NCI-H2107 (cell line): ENCODE results near the gene EIPR1.

Source experiments
- DNase-seq: peaks from one replicate; lab custom pipeline; 2025; lab: John Stamatoyannopoulos, UW

Gene EIPR1

DNA sequence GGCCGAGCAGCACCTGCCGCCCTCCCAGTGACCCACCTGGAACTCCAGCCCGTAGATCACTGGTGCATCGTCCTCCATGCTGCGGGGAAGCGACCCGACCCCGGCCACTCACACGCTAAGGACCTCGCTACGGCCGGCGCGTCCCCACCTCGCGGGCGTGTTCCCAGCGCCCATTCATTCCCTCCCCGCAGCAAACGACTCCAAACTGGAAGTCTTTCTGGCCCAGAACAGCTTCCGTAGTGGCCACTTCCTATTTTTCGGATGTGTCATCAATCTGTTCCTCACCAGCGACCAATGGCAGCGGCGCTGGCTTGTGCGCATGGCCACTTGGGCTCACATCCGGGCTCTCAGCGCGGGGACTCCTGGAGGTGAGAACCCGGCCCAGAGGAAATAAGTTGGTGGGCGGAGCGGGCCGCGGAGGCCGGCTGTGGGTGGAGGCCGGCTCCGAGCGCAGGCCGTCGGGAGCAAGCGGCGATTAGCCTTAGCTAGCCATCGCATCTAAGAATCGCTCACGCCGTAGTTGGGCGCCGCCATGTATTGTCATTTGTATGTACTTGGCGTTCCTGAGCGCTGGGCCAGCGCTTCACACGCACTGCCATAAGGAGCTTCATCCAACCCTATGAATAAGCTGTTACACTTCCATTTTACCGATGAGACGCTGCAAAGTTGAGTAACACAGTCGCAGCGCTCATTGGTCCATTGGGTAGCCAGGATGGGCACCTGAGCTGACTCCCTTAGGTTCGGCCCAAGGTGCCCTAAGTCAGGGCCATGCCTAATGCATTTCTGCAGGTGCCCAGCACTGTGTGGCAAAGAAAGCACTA, at the start of gene EIPR1:
Gene EIPR1, minus strand, starts transcription at position 207 of the 821 bp plus-strand sequence. Its CDS starts 129 bp downstream, at position 78.
- DNase-seq, result peak; percentile 96

DNA sequence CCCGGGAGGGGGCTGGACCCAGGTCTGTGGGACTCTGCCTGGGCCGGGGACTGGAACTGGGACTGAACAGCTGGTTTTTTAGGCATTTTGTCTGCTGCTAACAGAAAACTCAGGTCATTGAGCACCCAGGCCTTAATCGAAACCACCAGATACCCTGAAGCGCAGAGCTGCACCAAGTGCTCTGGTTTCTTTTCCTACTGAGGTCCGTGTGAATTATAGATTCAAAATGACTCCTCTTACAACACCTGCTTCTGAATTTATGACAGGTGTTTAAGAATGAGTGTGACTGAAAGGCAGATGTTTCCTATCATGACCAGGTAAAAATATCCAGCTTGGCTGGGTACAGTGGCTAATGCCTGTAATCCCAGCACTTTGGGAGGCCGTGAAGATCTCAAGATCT, 49.7 kb upstream of the EIPR1 start:
- no peak for DNase-seq

DNA sequence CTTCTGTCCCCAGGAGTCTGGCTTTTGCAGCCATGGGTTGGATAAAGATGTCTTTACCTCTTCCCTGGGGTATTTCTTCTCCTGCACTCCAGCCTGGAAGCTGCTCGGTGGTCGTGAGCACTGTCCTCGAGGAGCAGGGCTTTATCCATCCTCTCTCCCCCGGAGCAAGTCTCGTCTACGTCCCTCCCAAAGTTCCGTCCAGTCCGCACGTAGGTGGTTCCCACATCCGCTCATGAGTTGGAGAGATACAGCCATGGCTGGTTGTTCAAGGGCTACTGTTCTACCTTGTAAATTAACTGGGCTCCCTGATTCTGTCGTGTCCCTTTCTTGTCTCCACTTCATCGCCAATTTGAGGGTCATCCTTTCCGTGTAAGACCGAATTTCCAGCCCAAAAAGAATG, 49.0 kb upstream of the EIPR1 start:
- DNase-seq, result no peak

DNA sequence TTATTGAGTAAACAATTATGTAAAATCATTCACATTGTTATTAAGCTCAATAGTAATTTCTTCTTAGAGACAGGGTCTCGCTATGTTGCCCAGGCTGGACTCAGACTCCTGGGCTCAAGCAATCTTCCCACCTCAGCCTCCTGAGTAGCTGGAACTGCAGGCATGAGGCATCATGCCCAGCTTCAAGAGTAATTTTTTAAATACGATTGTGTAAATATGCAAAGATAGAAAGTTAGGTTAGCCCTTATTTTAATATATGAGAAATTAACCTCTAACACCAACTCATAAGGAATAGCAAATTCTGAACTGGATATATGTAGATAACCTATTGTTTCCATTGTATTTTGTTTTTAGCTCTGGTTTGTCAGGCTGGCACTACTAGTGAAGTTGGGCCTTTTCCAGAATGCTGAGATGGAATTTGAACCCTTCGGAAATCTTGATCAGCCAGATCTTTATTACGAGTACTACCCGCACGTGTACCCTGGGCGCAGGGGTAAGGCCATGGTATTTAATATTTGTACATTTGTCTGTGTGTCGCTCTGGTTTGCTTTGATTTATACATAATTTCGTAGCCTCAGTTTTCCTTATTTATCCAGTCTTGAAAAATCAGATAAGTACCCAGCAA, 46.7 kb upstream of the EIPR1 start:
- DNase-seq, result no peak

DNA sequence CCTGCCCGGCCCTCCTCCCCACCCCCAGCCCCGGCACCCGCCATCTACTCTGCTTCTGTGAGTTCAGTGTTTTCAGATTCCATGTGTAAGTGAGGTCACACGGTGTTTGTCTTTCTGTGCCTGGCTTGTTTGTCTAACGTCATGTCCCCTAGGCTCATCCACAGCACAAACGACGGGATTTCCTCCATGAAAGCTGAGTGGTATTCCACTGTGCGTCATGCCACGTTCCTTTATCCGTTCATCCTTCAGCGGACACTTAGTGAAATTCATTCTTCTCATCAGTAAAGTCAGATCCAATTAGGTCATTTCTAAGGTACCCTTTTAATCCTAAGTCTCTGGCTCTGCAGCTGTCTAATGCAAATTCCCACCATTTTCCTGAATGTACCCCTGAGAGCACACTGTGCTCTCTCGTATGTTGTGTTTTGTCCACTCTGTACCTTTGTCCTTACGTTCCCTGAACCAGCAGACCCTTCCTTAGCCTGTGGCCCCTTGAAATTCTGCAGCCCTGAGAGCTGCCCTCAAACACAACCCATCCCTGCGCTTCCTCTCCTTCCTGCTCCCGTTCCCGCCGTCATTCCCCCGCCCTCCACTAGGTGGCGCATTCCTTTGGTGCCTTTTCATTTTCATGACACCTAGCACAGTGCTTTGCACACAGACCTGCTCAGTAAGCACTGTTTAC, 46.0 kb upstream of the EIPR1 start:
- DNase-seq, result no peak

DNA sequence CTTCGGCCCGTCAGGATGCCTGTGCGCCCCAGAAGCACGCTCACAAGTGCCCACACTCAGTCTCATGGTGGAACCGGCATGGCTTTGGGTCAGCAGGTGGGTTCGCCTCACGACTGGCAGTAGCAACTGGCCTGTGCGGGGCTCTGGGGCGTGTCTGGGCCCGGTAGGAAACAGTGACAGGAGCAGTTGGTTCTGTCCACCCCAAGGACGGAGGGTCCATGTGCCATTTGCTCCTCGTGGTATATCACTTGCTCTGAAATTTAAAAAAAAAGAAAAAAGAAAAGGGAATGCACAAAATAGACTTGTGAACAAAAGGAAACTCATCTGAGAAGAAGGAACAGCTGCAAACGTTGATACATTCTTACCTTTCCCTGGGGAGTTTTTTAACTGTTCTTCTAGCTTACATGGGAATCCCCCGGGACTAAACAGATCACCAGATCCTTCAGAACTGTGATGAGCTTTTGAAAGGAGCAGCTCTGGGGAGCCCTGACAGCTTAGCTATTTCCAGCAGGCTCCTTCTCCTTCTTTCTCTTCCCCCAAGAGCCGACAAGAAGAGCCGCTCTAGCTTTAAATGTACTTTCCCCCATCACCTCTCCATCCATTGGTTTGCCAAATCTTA, 44.7 kb upstream of the EIPR1 start:
- DNase-seq, result no peak

DNA sequence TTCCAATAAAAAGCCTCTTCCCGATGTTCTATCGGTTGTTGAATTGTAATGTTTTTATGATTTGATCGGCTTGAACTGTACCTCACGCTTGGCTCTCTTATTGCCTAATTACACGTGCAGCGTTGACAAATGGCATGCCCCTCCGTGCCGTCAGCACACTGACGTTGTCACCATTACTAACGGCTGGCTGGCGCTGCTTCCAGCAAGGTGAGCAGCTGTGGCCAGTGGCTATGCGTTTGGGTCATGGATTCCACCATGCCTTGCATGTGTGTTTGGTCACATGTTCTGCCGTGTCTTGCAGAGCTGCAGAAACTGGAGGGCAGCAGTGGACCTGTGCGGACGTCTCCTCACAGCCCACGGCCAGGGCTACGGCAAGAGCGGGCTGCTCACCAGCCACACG, 44.0 kb upstream of the EIPR1 start:
- no peak for DNase-seq

DNA sequence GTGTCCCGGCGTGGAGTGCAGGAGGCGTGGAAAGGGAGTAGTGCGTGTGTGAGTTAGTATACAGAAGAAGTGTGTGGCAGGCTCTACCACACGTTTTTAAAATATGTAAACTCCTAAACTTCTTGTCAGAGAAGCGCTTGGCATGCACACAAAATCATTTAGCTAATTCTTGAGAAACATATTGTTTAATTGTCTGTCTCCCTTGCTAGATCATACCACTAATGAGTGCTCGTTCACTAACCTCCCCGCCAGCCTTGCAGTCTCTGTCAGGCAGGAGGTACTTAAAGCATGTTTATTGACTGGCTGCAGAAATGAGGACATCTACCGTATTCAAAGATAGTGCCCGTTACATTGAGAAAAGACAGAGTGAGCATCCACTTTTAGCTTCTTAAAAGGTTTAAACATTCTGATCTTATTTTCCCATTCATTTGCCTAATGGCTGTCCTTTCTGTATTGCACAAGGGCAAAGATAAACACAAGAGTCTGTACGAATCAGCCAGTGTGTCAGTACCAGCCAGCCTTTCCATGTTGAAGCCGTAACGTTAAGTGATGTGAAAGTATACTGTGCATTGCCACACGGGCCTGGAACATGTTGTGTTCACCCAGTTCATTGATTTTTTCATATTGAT, 43.3 kb upstream of the EIPR1 start:
- no peak for DNase-seq

DNA sequence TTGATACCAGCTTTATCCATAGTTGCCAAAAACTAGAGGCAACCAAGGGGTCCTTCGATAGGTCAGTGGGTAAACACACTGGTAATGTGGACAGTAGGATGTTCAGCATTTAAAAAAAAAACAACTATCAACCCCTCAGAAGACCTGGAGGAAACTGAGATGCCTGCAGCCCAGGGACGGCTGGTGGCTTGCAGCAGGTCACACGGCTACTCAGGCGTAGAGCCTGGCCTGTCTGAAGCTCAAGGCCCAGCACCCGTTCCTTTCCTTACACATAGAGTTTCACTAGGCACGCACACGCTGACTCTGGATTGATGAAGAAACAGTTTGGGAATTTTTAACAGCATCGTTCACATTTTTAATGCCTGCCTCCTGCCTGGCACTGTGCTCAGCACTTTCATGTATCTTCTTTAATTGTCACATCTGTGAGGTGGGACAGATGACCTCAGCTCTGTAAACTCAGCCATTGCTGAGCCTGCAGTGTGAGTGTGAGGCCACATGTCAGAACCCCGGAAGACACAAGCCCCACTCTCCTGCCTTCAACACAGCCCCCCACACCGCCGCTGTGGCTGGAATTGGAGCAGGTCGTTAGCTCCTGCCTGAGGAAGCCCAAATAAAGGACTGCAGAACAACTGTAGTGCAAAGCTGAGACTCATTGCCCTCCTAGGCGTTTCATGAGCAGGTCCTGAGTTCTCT, 42.6 kb upstream of the EIPR1 start:
- no peak for DNase-seq

DNA sequence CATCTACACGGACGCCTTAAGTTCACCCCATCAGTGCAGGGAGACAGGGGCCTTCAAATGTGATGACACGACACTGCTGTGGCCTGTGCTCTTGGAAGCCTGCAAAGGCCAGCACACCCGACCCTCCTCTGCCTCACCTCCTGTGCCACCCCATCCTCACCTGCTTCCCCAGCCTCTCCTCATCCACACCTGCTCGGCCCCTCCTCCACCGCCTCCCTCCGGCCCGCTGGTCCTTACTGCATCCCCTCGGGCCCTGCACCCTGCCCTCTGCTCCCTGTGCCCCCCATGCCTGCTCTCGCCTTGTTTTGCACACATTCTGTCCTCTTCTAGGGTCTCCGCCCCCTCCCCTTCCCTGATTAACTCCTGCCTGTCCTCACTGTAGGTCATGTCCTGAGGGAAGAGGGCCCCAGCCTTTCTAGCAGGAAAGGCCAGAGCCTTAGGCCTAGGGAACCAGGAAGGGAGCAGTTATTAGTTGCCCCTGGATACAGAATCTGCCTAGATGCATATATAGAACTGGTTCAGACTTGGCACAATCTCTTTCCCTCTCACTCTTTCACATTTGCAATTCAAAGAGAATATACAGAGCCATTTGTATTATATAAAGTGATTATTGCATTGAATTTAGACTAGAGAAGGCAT, 41.3 kb upstream of the EIPR1 start:
- DNase-seq, result no peak

DNA sequence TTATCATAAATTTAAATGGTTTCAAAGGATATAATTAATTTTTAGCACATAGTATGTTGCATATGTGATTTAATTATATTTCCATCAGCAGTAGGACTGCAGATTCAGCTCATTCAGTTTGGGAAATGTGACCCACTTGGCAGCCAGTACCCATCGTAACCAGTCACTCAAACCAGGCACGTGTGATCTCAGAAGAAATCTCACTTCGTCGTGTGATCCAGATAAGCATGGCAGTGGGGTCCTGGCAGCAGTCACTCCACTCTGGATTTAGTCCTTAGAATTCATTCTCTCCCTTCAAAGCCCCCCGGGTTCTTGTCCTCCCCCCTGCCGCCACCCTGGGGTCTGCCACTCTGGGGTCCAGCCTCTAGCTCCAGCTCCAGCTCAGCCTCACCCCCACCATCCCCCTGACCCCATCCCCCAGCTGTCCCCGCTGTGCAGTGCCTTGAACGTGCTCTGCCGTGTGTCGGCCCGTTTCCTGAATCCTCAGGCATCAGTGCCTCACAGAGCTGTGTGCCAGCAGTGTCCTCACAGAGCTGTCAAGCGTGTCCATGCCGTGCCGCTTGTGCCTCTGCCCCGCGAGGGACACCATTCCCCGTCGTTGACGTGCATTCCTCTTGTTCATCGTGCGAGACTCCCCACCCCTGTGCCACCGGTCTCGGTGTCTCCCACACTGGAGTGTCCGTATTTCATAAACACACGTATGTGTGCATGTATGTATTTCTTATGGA, 36.7 kb upstream of the EIPR1 start:
- no peak for DNase-seq

DNA sequence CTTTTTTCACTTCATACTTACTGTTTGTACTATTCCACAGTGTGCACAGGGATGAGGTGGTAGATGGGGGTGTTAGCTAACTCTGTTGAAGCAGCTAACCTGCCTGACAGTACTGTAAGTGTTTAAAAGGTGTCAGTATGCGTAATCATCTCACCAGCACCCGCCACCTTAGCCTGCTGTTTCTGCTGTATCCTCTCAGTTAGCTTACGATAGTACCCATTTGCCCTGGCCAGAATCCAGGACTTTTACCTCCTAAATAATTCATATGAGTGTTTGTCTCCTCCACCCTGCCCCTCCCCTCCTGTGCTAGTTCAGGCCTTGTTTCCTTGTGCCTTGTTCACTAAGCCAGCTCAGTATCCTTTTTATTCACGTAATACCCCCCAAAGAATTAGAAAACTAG, 36.1 kb upstream of the EIPR1 start:
- no peak for DNase-seq

DNA sequence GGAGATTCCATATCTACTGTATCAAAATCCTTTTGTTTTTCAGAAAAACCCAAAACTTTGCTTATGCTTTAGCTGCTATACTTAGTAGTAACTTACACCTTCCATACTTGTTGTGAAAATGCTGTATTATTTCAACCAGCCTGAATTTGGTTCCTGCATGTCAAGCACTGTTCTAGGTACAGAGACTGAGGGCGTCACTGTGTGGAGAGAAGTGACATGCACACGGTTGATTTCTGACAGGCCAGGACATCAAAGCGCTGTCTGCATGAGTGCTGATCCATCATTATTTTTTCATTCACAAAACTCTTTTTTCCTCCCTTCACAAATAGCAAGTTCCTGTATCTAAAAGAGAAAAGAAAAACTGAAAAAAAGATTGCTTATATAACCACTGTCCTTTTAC, 33.5 kb upstream of the EIPR1 start:
- DNase-seq, result no peak

DNA sequence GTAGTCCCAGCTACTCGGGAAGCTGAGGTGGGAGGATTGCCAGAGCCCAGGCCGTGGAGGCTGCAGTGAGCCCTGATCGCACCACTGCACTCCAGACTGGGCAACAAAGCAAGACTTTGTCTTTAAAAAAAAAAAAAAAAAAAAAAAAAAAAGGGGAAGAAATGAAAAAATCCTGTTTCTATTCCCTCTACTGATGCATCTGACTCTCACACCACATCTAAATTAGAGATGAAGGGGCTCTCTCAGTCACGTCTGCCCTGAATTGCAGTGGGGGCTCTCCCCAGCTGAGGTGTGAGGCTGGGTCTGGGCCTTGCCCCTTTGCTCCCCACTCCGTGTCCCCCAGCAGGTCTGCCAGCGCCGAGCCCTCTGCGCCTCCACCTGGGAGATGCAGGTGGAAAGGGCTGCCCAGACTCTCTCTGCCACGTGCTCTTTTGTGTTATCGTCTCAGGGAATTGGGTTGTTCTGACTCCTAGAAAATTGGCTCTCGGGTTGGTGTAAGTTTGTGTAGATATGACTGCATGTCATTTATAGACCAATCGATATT, 32.1 kb upstream of the EIPR1 start:
- no peak for DNase-seq

DNA sequence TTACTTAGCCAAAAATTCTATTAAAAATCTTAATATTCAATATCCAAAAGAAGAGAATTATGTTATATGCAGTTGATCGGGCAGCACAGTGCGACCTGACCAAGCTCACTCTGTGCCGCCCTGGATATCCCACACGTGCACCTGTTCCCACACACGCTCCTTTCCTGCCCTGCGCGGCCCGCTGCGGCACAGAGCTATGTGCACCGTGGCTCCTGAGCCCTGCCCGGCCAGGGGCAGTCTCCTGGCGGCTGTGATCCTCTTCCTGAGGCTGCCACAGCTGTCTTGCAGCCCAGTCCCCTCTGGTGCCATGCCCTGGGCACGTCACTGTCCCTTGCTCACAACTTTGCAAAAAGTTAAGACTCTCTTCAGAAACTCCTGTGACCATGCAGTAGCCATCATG, 31.2 kb upstream of the EIPR1 start:
- DNase-seq, result no peak

DNA sequence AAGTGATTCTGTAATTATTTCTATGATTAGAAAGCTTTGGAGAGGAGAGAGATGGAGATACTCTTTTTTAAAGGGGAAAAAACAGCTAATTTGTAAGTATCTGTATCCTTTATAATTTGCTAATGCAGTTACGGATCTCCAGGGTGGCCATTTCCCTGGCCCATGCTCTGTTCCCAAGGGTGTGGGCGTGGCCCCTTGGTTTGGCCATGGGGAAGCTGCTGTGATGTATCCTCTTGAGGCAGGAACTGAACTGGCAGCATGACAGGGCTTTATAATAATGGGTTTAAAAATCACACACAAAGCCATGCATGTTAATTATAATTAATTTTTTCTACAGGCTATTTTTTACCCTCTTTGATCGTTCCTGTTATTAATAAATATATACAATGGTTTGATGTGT, 28.9 kb upstream of the EIPR1 start:
- no peak for DNase-seq

DNA sequence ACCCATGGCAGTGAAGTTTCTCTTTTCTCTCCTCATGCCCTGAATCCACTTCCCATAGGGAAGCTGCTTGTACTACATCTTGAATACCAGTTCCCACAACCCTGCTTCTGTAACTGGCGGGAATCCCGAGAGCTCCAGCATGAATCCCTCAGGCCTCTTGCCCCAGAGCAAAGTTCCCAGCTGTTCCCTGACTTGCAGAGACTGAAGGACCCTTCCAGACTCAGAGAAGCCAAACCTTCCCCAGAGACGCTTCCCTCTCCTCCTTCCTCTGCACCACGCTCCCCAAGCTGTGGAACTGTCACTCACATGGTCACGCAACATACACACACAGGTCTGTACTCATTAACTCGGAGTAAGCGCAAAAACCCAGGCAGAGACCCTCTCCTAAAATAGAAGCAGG, 28.3 kb upstream of the EIPR1 start:
- no peak for DNase-seq

DNA sequence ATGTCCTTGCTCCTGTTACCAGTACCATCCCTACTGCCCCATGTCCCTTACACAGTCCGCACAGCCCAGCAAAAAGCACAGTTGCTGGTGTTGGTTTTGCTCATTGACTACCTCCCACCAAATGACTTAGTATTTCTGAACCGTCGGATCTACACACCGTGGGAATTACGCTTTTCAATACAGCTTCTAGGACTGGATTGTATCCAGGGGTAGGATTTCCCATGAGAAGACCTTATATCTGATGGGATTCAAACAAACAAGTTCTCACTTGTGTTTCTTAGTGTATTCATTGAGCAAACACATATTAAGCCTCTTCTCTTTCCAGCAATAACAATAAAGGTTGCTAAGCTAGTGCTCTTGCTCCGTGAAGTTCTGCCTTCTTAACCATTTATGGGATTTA, 27.7 kb upstream of the EIPR1 start:
- DNase-seq, result no peak

DNA sequence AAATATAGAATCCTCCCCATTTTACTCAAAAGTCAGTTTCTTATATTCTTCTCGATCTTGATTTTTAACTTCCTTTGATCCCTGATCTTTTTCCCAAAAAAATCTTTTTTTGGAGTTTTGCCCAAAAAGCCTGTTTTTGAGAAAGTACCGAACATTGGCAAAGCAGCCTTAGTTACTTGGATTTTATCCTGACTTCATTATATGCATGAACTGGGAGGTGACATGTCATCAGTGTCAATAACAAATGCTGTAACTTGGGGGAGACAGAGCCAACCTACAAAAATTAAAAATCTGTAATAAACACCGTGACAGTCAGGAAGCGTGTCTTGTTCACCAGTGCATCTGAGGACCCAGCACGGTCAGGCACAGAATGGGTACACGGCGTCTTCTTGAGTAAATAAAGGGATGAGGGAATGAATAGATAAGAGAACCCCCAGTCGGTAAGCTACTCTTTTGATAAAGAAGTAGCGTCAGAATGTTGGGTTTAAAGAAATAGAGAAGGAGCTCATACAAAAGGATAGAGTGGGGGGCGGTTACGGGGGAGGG, 26.8 kb upstream of the EIPR1 start:
- no peak for DNase-seq
